GM12878 (cell line): ENCODE results near the gene RHBDD3. TPM values are rescaled to one million over a fixed set of nuclear protein-coding genes. Genes with fewer than 3 reads are reported as not detected.

Experiments
- ATAC-seq: fragments of 200-7000 bp; cut with Tn5 transposase; 3 replicates; pipeline ENCODE4 v1.9.1; 2020; ENCODE audit warnings: mild to moderate bottlenecking, moderate library complexity
- BruUV-seq: library from RNA; stranded (reverse); fragments of 400-500 nt; replicated peaks from 2 replicates; lab custom pipeline; 2021; lab: Mats Ljungman, UMichigan
- CTCF ChIA-PET: fragments of 300-600 bp; sonication (Branson Sonifier 250); formaldehyde crosslinking; extraction: SDS; loops from one replicate; lab custom pipeline; 2021; ENCODE audit warnings: inconsistent platforms; lab: Yijun Ruan, JAX
- POLR2A ChIA-PET: fragments of 350-600 bp; formaldehyde crosslinking; extraction: SDS; loops from one replicate; lab custom pipeline; 2021; ENCODE audit warnings: inconsistent platforms; lab: Charles Lee
- RAD21 ChIA-PET: fragments of 300-600 bp; sonication (Branson Sonifier 250); formaldehyde crosslinking; loops from one replicate; lab custom pipeline; 2023; ENCODE audit warnings: antibody characterized with exemption; ENCODE audit not compliant: unreplicated experiment; lab: Charles Lee
- SMC1A ChIA-PET: fragments of 300-600 bp; sonication (Branson Sonifier 250); formaldehyde crosslinking; loops from one replicate; lab custom pipeline; 2023; ENCODE audit not compliant: unreplicated experiment, uncharacterized antibody; lab: Charles Lee
- DNase-seq: peaks from one replicate; pipeline ENCODE4 v3.0.0-alpha.2; 2011; ENCODE audit warnings: low read depth, low spot score
- FAIRE-seq: peaks from 3 replicates; lab custom pipeline; 2011; peaks lifted over from hg19 to GRCh38; lab: Jason Lieb, UNC
- H2AFZ ChIP-seq: 2 replicates; pipeline ENCODE4 v1.6.0; 2011; ENCODE audit warnings: low read depth, low read length, control low read depth; ENCODE audit not compliant: control insufficient read depth
- H3K27ac ChIP-seq: 2 replicates; pipeline ENCODE4 v1.5.1; 2011; ENCODE audit warnings: control low read depth; ENCODE audit not compliant: control insufficient read depth, insufficient read depth
- H3K27me3 ChIP-seq, 2 experiments: replicated peaks in 1 of 2; 2 replicates each; pipeline versions ENCODE4 v1.6.0 to v1.6.1; 2011; ENCODE audit warnings: low read length in 1 of 2; ENCODE audit not compliant: control insufficient read depth in 2 of 2, insufficient read depth in 2 of 2
- H3K36me3 ChIP-seq, 2 experiments: 2 replicates each; pipeline ENCODE4 v1.5.1; 2011; ENCODE audit warnings: low read length in 1 of 2; ENCODE audit not compliant: control insufficient read depth in 2 of 2, insufficient read depth in 2 of 2
- H3K4me1 ChIP-seq: 2 replicates; pipeline ENCODE4 v1.6.1; 2011; ENCODE audit warnings: mild to moderate bottlenecking, low read length, moderate library complexity, mixed read lengths; ENCODE audit not compliant: control insufficient read depth, insufficient read depth
- H3K4me2 ChIP-seq: 2 replicates; pipeline ENCODE4 v1.6.0; 2011; ENCODE audit warnings: control low read depth; ENCODE audit not compliant: control insufficient read depth, insufficient read depth
- H3K4me3 ChIP-seq: fragments of 200-600 bp; sonication (generic); 2 replicates; pipeline ENCODE4 v1.5.1; 2016
- H3K79me2 ChIP-seq: 2 replicates; pipeline ENCODE4 v1.6.0; 2011; ENCODE audit warnings: low read length; ENCODE audit not compliant: control insufficient read depth, insufficient read depth
- H3K9ac ChIP-seq: 2 replicates; pipeline ENCODE4 v1.8.0; 2011; ENCODE audit warnings: low read length, control low read depth, mixed read lengths; ENCODE audit not compliant: control insufficient read depth, insufficient read depth
- H3K9me3 ChIP-seq: replicated peaks from 3 replicates; pipeline ENCODE4 v1.5.1; 2011; ENCODE audit warnings: mild to moderate bottlenecking, low read length; ENCODE audit not compliant: control insufficient read depth, insufficient read depth
- H4K20me1 ChIP-seq: 2 replicates; pipeline ENCODE4 v1.6.0; 2011; ENCODE audit not compliant: control insufficient read depth, insufficient read depth
- ASH2L ChIP-seq: fragments of 300-600, 200-600 bp; sonication (generic); IDR thresholded peaks from 2 replicates; pipeline ENCODE4 v1.6.1; 2017; ENCODE audit warnings: low read depth, mild to moderate bottlenecking, borderline replicate concordance
- BACH1 ChIP-seq: fragments of 450-650 bp; IDR thresholded peaks from 2 replicates; pipeline ENCODE4 v1.6.1; 2017; ENCODE audit warnings: mild to moderate bottlenecking, borderline replicate concordance
- CEBPB ChIP-seq, 2 experiments: fragments of 150-350 bp in 1 of 2; IDR thresholded peaks; 2 replicates each; pipeline ENCODE4 v1.6.1; 2012 to 2014; ENCODE audit warnings: low read depth in 2 of 2, low read length in 2 of 2, borderline replicate concordance in 1 of 2, inconsistent platforms in 1 of 2
- CHD1 ChIP-seq: IDR thresholded peaks from 2 replicates; pipeline ENCODE4 v1.6.1; 2012; ENCODE audit warnings: low read depth, low read length, improper control_type of control experiment
- E2F4 ChIP-seq: IDR thresholded peaks from 2 replicates; pipeline ENCODE4 v1.6.1; 2012; ENCODE audit warnings: low read depth, low read length, improper control_type of control experiment
- EP300 ChIP-seq, 2 experiments: fragments of 150-350 bp in 1 of 2; IDR thresholded peaks; 2 replicates each; pipeline ENCODE4 v1.6.1; 2011 to 2012; ENCODE audit warnings: low read depth in 2 of 2, low read length in 2 of 2, borderline replicate concordance in 1 of 2, improper control_type of control experiment in 1 of 2, inconsistent platforms in 1 of 2; ENCODE audit not compliant: control insufficient read depth in 1 of 2
- IKZF2 ChIP-seq, 2 experiments: fragments of 450-650 bp; IDR thresholded peaks; 2 replicates each; pipeline ENCODE4 v1.6.1; 2017; ENCODE audit warnings: mild to moderate bottlenecking in 2 of 2, moderate library complexity in 2 of 2
- IRF5 ChIP-seq: fragments of 450-650 bp; IDR thresholded peaks from 2 replicates; pipeline ENCODE4 v1.6.1; 2017; ENCODE audit warnings: borderline replicate concordance
- RELB ChIP-seq: fragments of 450-650 bp; IDR thresholded peaks from 2 replicates; pipeline ENCODE4 v1.6.1; 2017; ENCODE audit warnings: low read depth, mild to moderate bottlenecking, moderate library complexity
- SMAD5 ChIP-seq: IDR thresholded peaks from 2 replicates; pipeline ENCODE4 v1.6.1; 2016; ENCODE audit warnings: antibody characterized with exemption, low read depth
- SRF ChIP-seq, 2 experiments: IDR thresholded peaks; 2 replicates each; pipeline ENCODE4 v1.6.1; 2011; ENCODE audit warnings: low read depth in 2 of 2, low read length in 2 of 2, mild to moderate bottlenecking in 1 of 2, moderate library complexity in 1 of 2
- STAT1 ChIP-seq: fragments of 450-650 bp; conservative IDR thresholded peaks from 2 replicates; pipeline ENCODE4 v1.6.1; 2014; ENCODE audit warnings: antibody characterized with exemption, mild to moderate bottlenecking
- SUZ12 ChIP-seq: fragments of 200-600 bp; sonication (generic); IDR thresholded peaks from one replicate; pipeline ENCODE4 v1.6.1; 2018; ENCODE audit warnings: antibody characterized with exemption, mild to moderate bottlenecking; ENCODE audit not compliant: unreplicated experiment
- ZBTB33 ChIP-seq: fragments of 450-650 bp; IDR thresholded peaks from 2 replicates; pipeline ENCODE4 v1.6.1; 2017; ENCODE audit warnings: mild to moderate bottlenecking
- ZSCAN29 ChIP-seq: fragments of 450-650 bp; IDR thresholded peaks from 2 replicates; pipeline ENCODE4 v1.6.1; 2017; ENCODE audit warnings: mild to moderate bottlenecking, moderate library complexity
- WGBS: methylation state at CpG from one replicate; pipeline ENCODE4 v1.1.6; 2016; ENCODE audit warnings: low lambda C conversion rate; ENCODE audit not compliant: insufficient replicate concordance, insufficient coverage; ENCODE audit errors: missing lambda C conversion rate; 5-methylcytosine and 5-hydroxymethylcytosine counted together
- in situ Hi-C: fragments of 300-500 bp; cut with MboI; formaldehyde crosslinking; loops from 9 replicates; pipeline ENCODE4 v1.14.3; 2018; ENCODE audit warnings: mixed read lengths
- intact Hi-C: fragments of 100-400 bp; cut with micrococcal nuclease; formaldehyde crosslinking; loops from one replicate; pipeline ENCODE4 v1.14.2; 2022; ENCODE audit not compliant: unreplicated experiment
- polyA plus RNA-seq, 11 experiments: library from polyadenylated mRNA; depleted of rRNA in 4 of 11; unstranded in 6 of 11; stranded (reverse) in 5 of 11; fragments of >200 nt; fragmentation: Nextera tagmentation in 4 of 11; fragmentation: Illumina TruSeq in 1 of 11; extraction: Ambion mirVana in 4 of 11; extraction: Trizol in 1 of 11; gene quantifications; 1 replicate in 1 of 11; 2 replicates in 10 of 11; pipeline versions ENCODE4 v1.2.1 to v1.2.3, GENCODE V29; 2011 to 2016; ENCODE audit warnings: inconsistent platforms in 2 of 11, missing spikeins in 2 of 11, low read depth in 1 of 11
- total RNA-seq, 4 experiments: library from RNA; depleted of rRNA in 3 of 4; stranded (reverse); fragments of >200 nt in 3 of 4; fragmentation: Illumina TruSeq in 1 of 4; extraction: Trizol in 1 of 4; gene quantifications; 2 replicates each; pipeline versions ENCODE4 v1.2.1 to v1.2.3, GENCODE V29; 2013 to 2021

RHBDD3 gene
- total and polyA plus RNA-seq, 10 of the 15 experiments (the other 5 are each of a cell fraction or from before 2014, with no cell fraction given), result 0.27 to 41.2 (median 20.1) TPM

- no peak for TF ChIP-seq E2F4
- no peak for TF ChIP-seq RELB
- TF ChIP-seq EP300 (IDR thresholded peaks at IDR 0.05; ENCODE audit: borderline replicate concordance in 1 of 2, control insufficient read depth in 1 of 2, low read depth in 2 of 2, low read length in 2 of 2), result no peak
- TF ChIP-seq SMAD5, result no peak
- TF ChIP-seq, all 136 proteins: peak for 0
Measured at GRCh38 chr22:29251981-29252911, 15.5 kb downstream of the RHBDD3 start (continued).

- DNase-seq (no peak), FAIRE-seq (no peak), ATAC-seq (no peak)
- no TSS peak for BruUV-seq
- Histone ChIP-seq H4K20me1 (no peaks in the 10 kb centered on the region), H3K9ac (no peak overlapping the region), H3K27me3 (no peaks in the 10 kb centered on the region), H3K4me2 (no peak overlapping the region), H3K36me3 (no peaks in the 10 kb centered on the region), H3K27ac (no peak overlapping the region), H3K9me3 (no peaks in the 10 kb centered on the region), H3K4me3 (no peak overlapping the region), H3K4me1 (no peaks in the 10 kb centered on the region), H3K79me2 (no peaks in the 10 kb centered on the region), H2AFZ (no peak overlapping the region)
- RAD21 ChIA-PET, result no interaction called here
- WGBS, result 56% methylated on average over 5 of the region's 5 CpGs
- intact Hi-C loops (no loop called here), in situ Hi-C loops (no loop called here)
- SMC1A ChIA-PET, result no interaction called here
- POLR2A ChIA-PET, result interaction anchor here (0.7 kb wide), 1 partner anchor 158 kb away, joined by 3 read pairs; no protein-coding TSS in a partner anchor
- CTCF ChIA-PET, result interaction anchor here (0.9 kb wide), 1 partner anchor 46 kb away, joined by 3 read pairs; no protein-coding TSS in a partner anchor
- TF ChIP-seq CHD1, result no peak
- TF ChIP-seq ZSCAN29, result no peak
- no peak for TF ChIP-seq ASH2L
- no peak for TF ChIP-seq CEBPB (IDR thresholded peaks at IDR 0.05; ENCODE audit: borderline replicate concordance in 1 of 2, low read depth in 2 of 2, low read length in 2 of 2)
- TF ChIP-seq STAT1, result no peak
- TF ChIP-seq BACH1, result no peak
- no peak for TF ChIP-seq SUZ12
- TF ChIP-seq IRF5, result no peak
- no peak for TF ChIP-seq IKZF2 (IDR thresholded peaks at IDR 0.05)
- TF ChIP-seq ZBTB33, result no peak
- TF ChIP-seq SRF (IDR thresholded peaks at IDR 0.05; ENCODE audit: low read depth in 2 of 2, low read length in 2 of 2), result no peak
Measured at GRCh38 chr22:29251265-29251664, 16.5 kb downstream of the RHBDD3 start.
